ENCODE results near the gene PNPLA8.
A peak's percentile ranks its signal among the peaks of the same experiment; 100 is the strongest.

Gene PNPLA8

GRCh38 chr7:108525985-108526767 is at the start of gene PNPLA8:
PNPLA8 (minus strand) TSS chr7:108526135; CDS start chr7:108515491, 10,644 bp downstream.
- H3K27me3 ChIP-seq = no peaks in the 10 kb centered on the region
- H4K20me1 ChIP-seq = peaks cover 19% of the 10 kb centered on the region; the same call in 1 of the 2 replicates
- peak within 1 kb of the TSS; percentile 83 for H3K9ac ChIP-seq
- no peaks in the 10 kb centered on the region for H3K36me3 ChIP-seq
- peak within 1 kb of the TSS; percentile 76 for H3K27ac ChIP-seq
- peaks cover 23% of the 10 kb centered on the region for H3K4me1 ChIP-seq
- TF ChIP-seq Cebpa-rat (IDR thresholded peaks at IDR 0.05) = no peak
- H3K4me3 ChIP-seq = peak within 1 kb of the TSS; percentile 84
- peak within 1 kb of the TSS; percentile 72 for H3K4me2 ChIP-seq
- H3K9me3 ChIP-seq = no peaks in the 10 kb centered on the region

- TF ChIP-seq Cebpa-rat (IDR thresholded peaks at IDR 0.05) = no peak
- H3K27me3 ChIP-seq = no peaks in the 10 kb centered on the region
- no peak overlapping the region for H3K4me2 ChIP-seq
- H3K9me3 ChIP-seq = peaks cover 21% of the 10 kb centered on the region
- no peak overlapping the region for H3K9ac ChIP-seq
- no peak overlapping the region for H3K27ac ChIP-seq
- H4K20me1 ChIP-seq = peaks cover 25% of the 10 kb centered on the region; the same call in 1 of the 2 replicates
- peaks cover 12% of the 10 kb centered on the region for H3K4me1 ChIP-seq
- peaks cover 73% of the 10 kb centered on the region for H3K36me3 ChIP-seq
- H3K4me3 ChIP-seq = no peak overlapping the region
Observed at GRCh38 chr7:108575156-108575555, 49.2 kb upstream of the PNPLA8 start.

GRCh38 chr7:108572480-108572879 is 46.5 kb upstream of the PNPLA8 start:
- peaks cover 49% of the 10 kb centered on the region for H3K36me3 ChIP-seq
- no peaks in the 10 kb centered on the region for H3K27me3 ChIP-seq
- no peak overlapping the region for H3K27ac ChIP-seq
- H3K4me3 ChIP-seq = no peak overlapping the region
- no peak overlapping the region for H3K9ac ChIP-seq
- no peak overlapping the region for H3K4me2 ChIP-seq
- TF ChIP-seq Cebpa-rat (IDR thresholded peaks at IDR 0.05) = no peak
- peaks cover 23% of the 10 kb centered on the region for H3K4me1 ChIP-seq
- H3K9me3 ChIP-seq = peaks cover 5% of the 10 kb centered on the region; the same call in 1 of the 2 replicates
- H4K20me1 ChIP-seq = peaks cover 25% of the 10 kb centered on the region; the same call in 1 of the 2 replicates

GRCh38 chr7:108570146-108570755 is 44.3 kb upstream of the PNPLA8 start:
- H4K20me1 ChIP-seq = peaks cover 19% of the 10 kb centered on the region; the same call in 1 of the 2 replicates
- H3K27me3 ChIP-seq = no peaks in the 10 kb centered on the region
- peaks cover 23% of the 10 kb centered on the region for H3K4me1 ChIP-seq
- no peak for TF ChIP-seq Cebpa-rat (IDR thresholded peaks at IDR 0.05)
- peaks cover 35% of the 10 kb centered on the region for H3K36me3 ChIP-seq
- H3K9ac ChIP-seq = peak overlapping the region; percentile 96
- peak overlapping the region; percentile 97 for H3K27ac ChIP-seq
- no peaks in the 10 kb centered on the region for H3K9me3 ChIP-seq
- H3K4me3 ChIP-seq = peak overlapping the region; percentile 95
- H3K4me2 ChIP-seq = peak overlapping the region; percentile 87

- Histone ChIP-seq H3K27ac (peak within 1 kb of the TSS; percentile 97), H3K27me3 (no peaks in the 10 kb centered on the region), H3K9me3 (no peaks in the 10 kb centered on the region), H3K4me3 (peak within 1 kb of the TSS; percentile 95), H3K4me1 (peaks cover 23% of the 10 kb centered on the region), H3K4me2 (peak within 1 kb of the TSS; percentile 87), H3K9ac (peak within 1 kb of the TSS; percentile 96), H3K36me3 (peaks cover 32% of the 10 kb centered on the region), H4K20me1 (peaks cover 15% of the 10 kb centered on the region; the same call in 1 of the 2 replicates)
- peak; percentile 63; the same call in 1 of the 2 replicates for TF ChIP-seq Cebpa-rat (IDR thresholded peaks at IDR 0.05)
Observed at GRCh38 chr7:108569381-108570145, 43.6 kb upstream of the PNPLA8 start, which contains the start of the genes DNAJB9 and THAP5. DNAJB9 (plus strand) TSS chr7:108569874; CDS start chr7:108571727, 1,853 bp downstream. THAP5 (minus strand) TSS chr7:108569706; CDS start chr7:108569569, 137 bp downstream.

- Histone ChIP-seq H3K9ac (peak overlapping the region; percentile 95), H3K36me3 (peaks cover 25% of the 10 kb centered on the region), H3K9me3 (no peaks in the 10 kb centered on the region), H3K27me3 (no peaks in the 10 kb centered on the region), H3K27ac (peak overlapping the region; percentile 97), H4K20me1 (peaks cover 15% of the 10 kb centered on the region; the same call in 1 of the 2 replicates), H3K4me2 (peak overlapping the region; percentile 76), H3K4me1 (peaks cover 23% of the 10 kb centered on the region), H3K4me3 (peak overlapping the region; percentile 95)
- no peak for TF ChIP-seq Cebpa-rat (IDR thresholded peaks at IDR 0.05)
Observed at GRCh38 chr7:108568801-108569380, 43.0 kb upstream of the PNPLA8 start.

GRCh38 chr7:108565987-108566386 is 40.1 kb upstream of the PNPLA8 start:
- no peak overlapping the region for H3K27ac ChIP-seq
- no peak overlapping the region for H3K4me2 ChIP-seq
- peaks cover 23% of the 10 kb centered on the region for H3K36me3 ChIP-seq
- no peak overlapping the region for H3K4me3 ChIP-seq
- no peak overlapping the region for H3K9ac ChIP-seq
- TF ChIP-seq Cebpa-rat (IDR thresholded peaks at IDR 0.05) = no peak
- H4K20me1 ChIP-seq = peaks cover 6% of the 10 kb centered on the region; the same call in 1 of the 2 replicates
- H3K9me3 ChIP-seq = no peaks in the 10 kb centered on the region
- H3K27me3 ChIP-seq = no peaks in the 10 kb centered on the region
- peaks cover 14% of the 10 kb centered on the region for H3K4me1 ChIP-seq

- Histone ChIP-seq H3K27me3 (no peaks in the 10 kb centered on the region), H3K36me3 (peaks cover 47% of the 10 kb centered on the region), H3K9me3 (peaks cover 20% of the 10 kb centered on the region), H3K9ac (no peak overlapping the region), H3K4me3 (no peak overlapping the region), H4K20me1 (no peaks in the 10 kb centered on the region), H3K4me2 (no peak overlapping the region), H3K4me1 (no peaks in the 10 kb centered on the region), H3K27ac (no peak overlapping the region)
- no peak for TF ChIP-seq Cebpa-rat (IDR thresholded peaks at IDR 0.05)
Observed at GRCh38 chr7:108561047-108561619, 35.2 kb upstream of the PNPLA8 start.

GRCh38 chr7:108559253-108559652 is 33.3 kb upstream of the PNPLA8 start:
- H4K20me1 ChIP-seq = no peaks in the 10 kb centered on the region
- no peak overlapping the region for H3K9ac ChIP-seq
- H3K4me1 ChIP-seq = no peaks in the 10 kb centered on the region
- no peak overlapping the region for H3K4me3 ChIP-seq
- TF ChIP-seq Cebpa-rat (IDR thresholded peaks at IDR 0.05) = no peak
- H3K4me2 ChIP-seq = no peak overlapping the region
- no peaks in the 10 kb centered on the region for H3K27me3 ChIP-seq
- H3K27ac ChIP-seq = no peak overlapping the region
- peaks cover 37% of the 10 kb centered on the region for H3K36me3 ChIP-seq
- H3K9me3 ChIP-seq = peaks cover 32% of the 10 kb centered on the region
